Measurements from ENCODE around the gene WNT8B. TPM values are rescaled to one million over a fixed set of nuclear protein-coding genes. Genes with fewer than 3 reads are reported as not detected.

Gene WNT8B
- total RNA-seq, 1 experiment from 2014 or later = 0.14 TPM

DNA sequence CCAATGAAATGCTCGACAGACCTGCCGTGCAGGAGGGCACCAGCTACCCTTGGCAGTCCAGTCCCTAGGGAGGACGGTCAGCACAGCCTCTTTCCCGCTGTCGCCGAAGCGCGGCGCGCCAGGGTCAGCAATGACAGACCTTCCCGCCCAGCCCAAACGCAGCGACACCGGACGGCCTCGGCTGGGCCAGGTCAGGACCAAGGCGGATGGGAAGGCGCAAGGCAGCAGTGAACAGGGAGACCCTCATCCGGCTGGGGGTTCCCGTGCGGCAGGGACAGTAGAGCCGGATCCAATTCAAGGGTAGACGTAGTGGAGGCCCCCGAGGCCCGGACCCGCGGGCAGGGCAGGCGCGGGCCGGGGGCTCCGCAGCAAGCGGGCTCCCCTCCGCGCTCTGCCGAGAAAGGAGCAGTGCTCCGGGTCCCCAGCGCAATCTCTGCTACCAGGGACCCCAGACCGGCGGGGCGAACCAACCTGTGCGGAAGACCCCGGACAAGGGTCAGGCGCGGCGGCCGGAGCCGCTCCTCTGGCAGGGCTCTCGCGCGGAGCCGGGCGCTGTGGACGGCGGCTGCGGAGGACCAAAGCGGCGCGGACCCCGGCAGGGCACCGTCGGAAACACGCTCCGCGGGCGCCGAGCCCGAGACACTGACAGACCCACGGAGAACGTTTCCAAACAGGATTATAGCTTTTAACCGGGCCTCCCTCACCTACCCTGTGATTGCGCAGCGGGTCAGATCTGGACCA, 56.7 kb downstream of the WNT8B start, which contains the start of gene SEC31B:
TSS of gene SEC31B (minus strand) at position 551 of the 741 bp plus-strand sequence. CDS start 2,909 bp downstream, outside the sequence.
- CTCF ChIA-PET = interaction anchor here (0.5 to 2.0 kb wide), 36 partner anchors 7 to 369 kb away, joined by 3 to 49 read pairs (median 5); partner anchors contain the start of genes HIF1AN, NDUFB8 and SCD
- no peak for TF ChIP-seq CTCF (IDR thresholded peaks at IDR 0.05; ENCODE audit: insufficient read depth in 1 of 2, low read depth in 1 of 2, low read length in 1 of 2, severe bottlenecking in 1 of 2, unreplicated experiment in 1 of 2)
- no TSS peak for BruUV-seq (replicated peaks)
- Histone ChIP-seq H3K4me3 (ENCODE audit: low read depth, low read length) (no peak within 1 kb of the TSS), H3K36me3 (ENCODE audit: control insufficient read depth, insufficient read depth, low read length) (no peaks in the 10 kb centered on the region; the same call in 1 of the 2 replicates), H3K4me1 (no peaks in the 10 kb centered on the region), H3K9me3 (no peaks in the 10 kb centered on the region), H3K27me3 (replicated peaks; ENCODE audit: control insufficient read depth, insufficient read depth, low read length) (no peaks in the 10 kb centered on the region)
- Mint-ChIP-seq H3K9me3 (ENCODE audit: unreplicated experiment) (no peaks in the 10 kb centered on the region), H3K27me3 (ENCODE audit: insufficient read depth, unreplicated experiment) (no peaks in the 10 kb centered on the region), H3K4me3 (ENCODE audit: unreplicated experiment) (no peak within 1 kb of the TSS), H3K27ac (ENCODE audit: unreplicated experiment) (no peak within 1 kb of the TSS), H3K4me1 (ENCODE audit: low read depth, unreplicated experiment) (no peaks in the 10 kb centered on the region), H3K36me3 (ENCODE audit: insufficient read depth, unreplicated experiment) (peaks cover 6% of the 10 kb centered on the region)
- intact Hi-C loops (cut with micrococcal nuclease; ENCODE audit: unreplicated experiment) = no loop called here
- POLR2A ChIA-PET = interaction anchor here (0.8 to 1.1 kb wide), 2 partner anchors 16 to 18 kb away, joined by 3 to 11 read pairs; partner anchors contain the start of gene HIF1AN
- no peak for DNase-seq

DNA sequence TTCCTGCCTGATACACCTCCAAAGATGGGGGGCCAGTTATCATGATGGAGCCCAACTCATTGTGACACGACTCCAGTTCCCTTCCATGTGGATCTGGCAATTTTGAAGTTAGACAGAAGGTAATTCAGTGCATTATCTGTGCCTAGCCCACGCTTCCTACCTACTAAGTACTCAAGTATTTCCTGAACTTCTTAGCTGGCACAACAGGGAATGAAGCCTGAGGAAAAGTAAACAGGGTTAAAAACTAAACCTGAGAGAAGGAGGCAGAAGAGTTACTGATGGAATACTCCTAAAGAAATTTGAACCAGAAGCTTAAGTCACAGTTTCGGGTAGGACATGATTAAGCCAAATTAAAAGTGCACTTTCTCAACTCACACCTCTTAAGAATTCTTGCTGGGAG, 58.0 kb downstream of the WNT8B start:
- no peak for DNase-seq
- Histone ChIP-seq H3K27me3 (replicated peaks; ENCODE audit: control insufficient read depth, insufficient read depth, low read length) (no peaks in the 10 kb centered on the region), H3K36me3 (ENCODE audit: control insufficient read depth, insufficient read depth, low read length) (no peaks in the 10 kb centered on the region; the same call in 1 of the 2 replicates), H3K4me3 (ENCODE audit: low read depth, low read length) (no peak overlapping the region), H3K4me1 (no peaks in the 10 kb centered on the region), H3K9me3 (no peaks in the 10 kb centered on the region)
- peaks cover 11% of the 10 kb centered on the region for H3K36me3 Mint-ChIP-seq (ENCODE audit: insufficient read depth, unreplicated experiment)
- H3K27ac Mint-ChIP-seq (ENCODE audit: unreplicated experiment) = no peak overlapping the region
- ChIA-PET POLR2A (no interaction called here), CTCF (interaction anchor here (0.7 to 0.9 kb wide), 2 partner anchors 9 to 15 kb away, joined by 5 to 6 read pairs; partner anchors contain the start of gene HIF1AN)
- no peak for TF ChIP-seq CTCF (IDR thresholded peaks at IDR 0.05; ENCODE audit: insufficient read depth in 1 of 2, low read depth in 1 of 2, low read length in 1 of 2, severe bottlenecking in 1 of 2, unreplicated experiment in 1 of 2)
- H3K9me3 Mint-ChIP-seq (ENCODE audit: unreplicated experiment) = no peaks in the 10 kb centered on the region
- no peak overlapping the region for H3K4me3 Mint-ChIP-seq (ENCODE audit: unreplicated experiment)
- no TSS peak for BruUV-seq (replicated peaks)
- H3K27me3 Mint-ChIP-seq (ENCODE audit: insufficient read depth, unreplicated experiment) = no peaks in the 10 kb centered on the region
- intact Hi-C loops (cut with micrococcal nuclease; ENCODE audit: unreplicated experiment) = no loop called here
- H3K4me1 Mint-ChIP-seq (ENCODE audit: low read depth, unreplicated experiment) = no peaks in the 10 kb centered on the region

- no peak overlapping the region for H3K4me3 Mint-ChIP-seq (ENCODE audit: unreplicated experiment)
- intact Hi-C loops (cut with micrococcal nuclease; ENCODE audit: unreplicated experiment) = no loop called here
- Histone ChIP-seq H3K27me3 (replicated peaks; ENCODE audit: control insufficient read depth, insufficient read depth, low read length) (no peaks in the 10 kb centered on the region), H3K9me3 (no peaks in the 10 kb centered on the region), H3K4me1 (no peaks in the 10 kb centered on the region), H3K36me3 (ENCODE audit: control insufficient read depth, insufficient read depth, low read length) (peaks cover 5% of the 10 kb centered on the region), H3K4me3 (ENCODE audit: low read depth, low read length) (no peak overlapping the region)
- no peaks in the 10 kb centered on the region for H3K4me1 Mint-ChIP-seq (ENCODE audit: low read depth, unreplicated experiment)
- H3K36me3 Mint-ChIP-seq (ENCODE audit: insufficient read depth, unreplicated experiment) = peaks cover 18% of the 10 kb centered on the region
- no peaks in the 10 kb centered on the region for H3K9me3 Mint-ChIP-seq (ENCODE audit: unreplicated experiment)
- no peak for DNase-seq
- no peaks in the 10 kb centered on the region for H3K27me3 Mint-ChIP-seq (ENCODE audit: insufficient read depth, unreplicated experiment)
- ChIA-PET CTCF (interaction anchor here (1.1 to 2.1 kb wide), 2 partner anchors 14 to 40 kb away, joined by 3 to 6 read pairs; no protein-coding TSS in a partner anchor), POLR2A (interaction anchor here (0.6 to 0.8 kb wide), 2 partner anchors 13 to 790 kb away, joined by 4 to 5 read pairs; partner anchors contain the start of gene HIF1AN)
- H3K27ac Mint-ChIP-seq (ENCODE audit: unreplicated experiment) = no peak overlapping the region
- no peak for TF ChIP-seq CTCF (IDR thresholded peaks at IDR 0.05; ENCODE audit: insufficient read depth in 1 of 2, low read depth in 1 of 2, low read length in 1 of 2, severe bottlenecking in 1 of 2, unreplicated experiment in 1 of 2)
- BruUV-seq (replicated peaks) = no TSS peak
These were observed 59.4 kb downstream of the WNT8B start for GRCh38 chr10:100522107-100522801.

Measured in Caco-2 (cell line).